HUES48 (cell line): Measurements from ENCODE around the gene NPRL2.
"Not testable (repeated sequence)": the region's sequence is repeated elsewhere in the genome, so short reads cannot be mapped to it uniquely, and the experiment has no call there.

Experiments used
- H3K27ac ChIP-seq: one replicate; pipeline ENCODE4 v1.7.0; 2013; ENCODE audit warnings: low read depth, low read length, inconsistent platforms
- H3K27me3 ChIP-seq: 2 replicates; pipeline ENCODE4 v1.6.1; 2013; ENCODE audit warnings: mild to moderate bottlenecking, low read length; ENCODE audit not compliant: control insufficient read depth, insufficient read depth
- H3K36me3 ChIP-seq: 2 replicates; pipeline ENCODE4 v1.6.1; 2013; ENCODE audit warnings: low read length; ENCODE audit not compliant: control insufficient read depth, insufficient read depth
- H3K4me1 ChIP-seq: 2 replicates; pipeline ENCODE4 v1.6.1; 2013; ENCODE audit warnings: mild to moderate bottlenecking, low read length; ENCODE audit not compliant: control insufficient read depth, insufficient read depth
- H3K4me3 ChIP-seq: 2 replicates; pipeline ENCODE4 v1.5.1; 2013; ENCODE audit warnings: mild to moderate bottlenecking, low read depth, low read length
- H3K9ac ChIP-seq: 2 replicates; pipeline ENCODE4 v1.6.1; 2013; ENCODE audit warnings: mild to moderate bottlenecking, low read depth, low read length, moderate library complexity
- H3K9me3 ChIP-seq: 2 replicates; pipeline ENCODE4 v1.6.1; 2013; ENCODE audit warnings: low read length; ENCODE audit not compliant: control insufficient read depth, insufficient read depth

NPRL2 gene

DNA sequence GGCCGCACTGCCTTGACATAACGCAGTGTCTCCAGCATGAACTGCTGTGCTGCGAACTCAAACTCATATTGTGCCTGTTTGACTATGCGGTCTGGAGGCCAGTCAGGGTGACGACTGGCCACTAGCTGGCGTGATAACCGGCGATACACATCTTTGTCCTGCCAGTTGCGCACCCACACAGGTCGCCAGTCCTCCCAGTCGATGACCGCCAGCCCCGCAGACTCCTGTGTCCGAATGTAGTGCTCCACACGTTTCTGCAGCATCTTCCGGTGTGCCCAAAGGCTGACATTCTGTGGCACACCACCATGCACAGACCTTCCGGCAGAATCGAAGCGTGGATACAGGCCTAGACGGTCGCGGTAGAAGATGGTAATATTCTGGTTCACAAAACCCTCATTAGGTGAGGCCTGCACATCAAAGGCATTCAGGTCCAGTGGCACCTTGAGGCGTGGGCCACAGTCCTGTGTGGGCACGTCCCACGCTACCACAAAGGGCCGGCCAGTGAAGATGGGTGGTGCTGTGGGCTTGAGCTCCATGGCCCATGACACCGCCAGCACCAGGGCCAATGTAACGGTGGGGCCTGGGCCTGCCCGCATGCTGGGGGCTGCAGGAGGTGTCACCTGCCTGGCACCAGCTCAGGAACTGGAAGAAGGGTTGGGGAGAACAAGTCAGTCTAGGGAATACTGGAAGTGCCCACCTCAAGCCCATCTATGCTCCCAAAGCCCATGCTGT lies 30.5 kb downstream of the NPRL2 start:
- no peaks in the 10 kb centered on the region for H3K27me3 ChIP-seq
- peak overlapping the region; percentile 97 for H3K4me3 ChIP-seq
- no peaks in the 10 kb centered on the region for H3K9me3 ChIP-seq
- H3K9ac ChIP-seq, result no peak overlapping the region
- peaks cover 40% of the 10 kb centered on the region for H3K36me3 ChIP-seq
- peaks cover 17% of the 10 kb centered on the region for H3K4me1 ChIP-seq
- peak overlapping the region; percentile 99 for H3K27ac ChIP-seq

DNA sequence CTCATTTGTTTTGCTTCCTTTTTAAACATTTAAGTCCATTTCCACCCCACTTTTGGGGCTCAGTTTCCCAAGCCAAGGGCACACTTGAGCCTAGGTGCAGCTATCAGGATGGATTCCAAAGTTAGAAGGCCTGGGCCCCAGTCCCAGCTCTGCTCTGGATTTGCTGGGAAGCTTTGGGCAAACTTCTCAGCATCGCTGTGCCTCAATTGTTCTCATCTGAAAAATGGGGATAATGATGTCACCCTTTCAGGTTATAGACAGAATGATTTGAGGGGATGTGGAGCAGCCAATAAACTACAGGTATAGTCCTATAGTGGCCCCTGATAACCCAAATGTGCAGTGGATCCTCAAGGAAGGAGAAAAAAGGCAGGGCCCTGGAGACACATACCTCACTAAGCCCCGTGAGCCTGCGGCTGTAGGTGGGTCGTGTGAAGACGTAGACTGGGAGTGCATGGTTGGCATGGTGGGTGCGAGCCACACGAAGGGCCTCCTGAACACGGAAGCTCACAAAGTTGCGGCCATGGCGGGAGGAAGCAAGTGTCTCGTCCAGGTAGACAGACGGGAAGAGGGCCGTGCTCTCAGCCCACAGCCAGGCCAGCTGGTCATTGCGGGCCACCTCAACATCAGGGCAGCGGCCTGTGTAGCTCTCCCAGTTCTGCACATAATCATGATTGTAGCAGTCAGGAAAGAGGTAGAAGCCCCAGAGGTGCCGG lies 31.2 kb downstream of the NPRL2 start:
- H3K27ac ChIP-seq, result no peak overlapping the region
- no peak overlapping the region for H3K9ac ChIP-seq
- peaks cover 17% of the 10 kb centered on the region for H3K4me1 ChIP-seq
- peaks cover 40% of the 10 kb centered on the region for H3K36me3 ChIP-seq
- H3K9me3 ChIP-seq, result no peaks in the 10 kb centered on the region
- H3K4me3 ChIP-seq, result no peak overlapping the region
- no peaks in the 10 kb centered on the region for H3K27me3 ChIP-seq

DNA sequence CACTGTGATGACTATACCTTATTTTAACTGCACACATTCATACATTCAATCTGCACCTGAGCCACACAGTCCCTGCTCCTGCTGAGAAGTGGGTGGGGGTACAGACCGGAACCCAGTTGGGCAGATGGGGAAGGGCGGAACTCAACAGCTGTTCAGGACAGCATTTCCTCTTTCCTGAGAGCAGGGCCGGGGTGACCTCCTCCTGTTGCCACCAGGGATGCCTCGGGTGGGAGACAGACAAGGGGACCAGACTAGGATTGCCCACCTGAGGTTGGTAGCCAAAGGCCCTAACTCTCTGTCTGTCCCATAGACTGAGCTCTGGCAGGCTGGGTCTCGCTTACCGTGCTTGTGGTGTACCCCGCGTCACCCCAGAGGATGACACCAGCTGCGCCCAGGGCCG lies 32.0 kb downstream of the NPRL2 start:
- H3K9me3 ChIP-seq, result no peaks in the 10 kb centered on the region
- no peak overlapping the region for H3K4me3 ChIP-seq
- no peaks in the 10 kb centered on the region for H3K27me3 ChIP-seq
- peaks cover 40% of the 10 kb centered on the region for H3K36me3 ChIP-seq
- H3K9ac ChIP-seq, result no peak overlapping the region
- no peak overlapping the region for H3K27ac ChIP-seq
- peaks cover 17% of the 10 kb centered on the region for H3K4me1 ChIP-seq

DNA sequence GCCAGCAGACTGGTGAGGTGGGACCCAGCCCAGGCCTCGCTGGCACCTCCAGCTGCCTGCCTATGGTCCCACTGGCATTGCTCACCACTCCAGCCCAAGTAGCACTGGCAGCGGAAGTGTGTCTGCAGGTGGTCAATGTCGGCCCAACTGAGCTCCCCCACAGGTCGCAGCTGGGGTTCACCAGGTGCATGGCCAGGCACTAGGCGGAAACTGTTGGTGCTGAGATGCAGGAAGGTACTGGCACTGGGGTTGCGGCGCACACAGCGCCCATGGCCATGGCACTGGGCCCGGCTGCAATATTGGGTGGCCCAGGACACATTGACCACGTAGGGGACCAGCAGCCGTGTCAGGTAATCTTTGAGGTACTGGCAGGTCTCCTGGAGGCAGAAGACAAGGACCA lies 32.4 kb downstream of the NPRL2 start:
- no peak overlapping the region for H3K4me3 ChIP-seq
- no peaks in the 10 kb centered on the region for H3K9me3 ChIP-seq
- H3K36me3 ChIP-seq, result peaks cover 40% of the 10 kb centered on the region
- no peaks in the 10 kb centered on the region for H3K27me3 ChIP-seq
- peaks cover 15% of the 10 kb centered on the region for H3K4me1 ChIP-seq
- H3K27ac ChIP-seq, result no peak overlapping the region
- no peak overlapping the region for H3K9ac ChIP-seq

DNA sequence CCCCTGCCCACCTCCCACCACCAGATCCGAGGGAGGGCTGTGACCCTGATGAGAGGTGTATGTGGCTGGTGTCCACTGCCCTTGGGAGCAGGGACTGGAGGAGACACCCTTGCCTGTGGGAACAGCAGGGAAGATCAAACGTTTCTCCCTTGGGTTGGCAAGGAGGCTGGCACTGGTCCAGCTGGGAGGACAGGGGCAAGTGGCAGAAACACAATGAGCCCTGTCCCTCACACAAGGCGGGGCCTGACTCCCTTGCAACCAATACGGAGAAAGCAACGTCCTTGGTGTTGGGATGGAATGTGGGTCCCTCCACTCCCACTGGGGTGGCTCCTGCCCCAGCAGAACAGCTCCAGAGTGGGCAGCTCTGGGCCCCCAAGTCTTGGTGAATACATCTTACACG lies 33.3 kb downstream of the NPRL2 start:
- Histone ChIP-seq H3K4me3 (no peak overlapping the region), H3K27me3 (no peaks in the 10 kb centered on the region), H3K9me3 (no peaks in the 10 kb centered on the region), H3K27ac (peak overlapping the region; percentile 5), H3K9ac (no peak overlapping the region), H3K4me1 (peaks cover 9% of the 10 kb centered on the region; the same call in 1 of the 2 replicates), H3K36me3 (peaks cover 40% of the 10 kb centered on the region)

DNA sequence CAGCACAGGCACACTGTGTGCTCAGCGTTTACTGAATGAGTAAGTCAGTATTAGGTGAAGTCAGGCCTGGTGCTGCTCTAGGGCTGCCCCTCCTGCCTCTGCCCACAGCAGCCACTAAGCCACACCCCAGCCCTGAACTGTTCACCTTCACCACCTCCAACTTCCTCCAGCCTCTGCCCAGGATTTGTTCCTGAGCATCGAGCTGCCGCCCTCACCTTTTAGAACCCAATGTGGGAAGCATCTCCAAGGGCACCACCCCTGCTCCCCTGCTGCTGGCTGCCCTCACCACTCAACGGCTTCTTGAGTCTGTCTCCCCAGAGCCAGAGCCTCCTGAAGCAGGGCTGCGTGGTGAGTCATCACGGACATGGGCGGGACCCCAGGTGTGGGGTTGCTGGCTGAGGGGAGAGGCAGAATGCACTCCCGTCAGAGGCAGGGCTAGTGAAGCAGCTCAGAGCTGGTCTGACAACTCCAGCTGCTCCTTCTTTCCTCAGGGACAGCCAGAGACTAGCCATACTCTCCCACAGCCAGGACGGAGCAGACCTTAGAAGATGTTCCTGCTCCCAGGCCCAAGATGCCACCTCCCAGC lies 33.8 kb downstream of the NPRL2 start:
- H3K36me3 ChIP-seq, result peaks cover 40% of the 10 kb centered on the region
- no peaks in the 10 kb centered on the region for H3K27me3 ChIP-seq
- H3K4me1 ChIP-seq, result peaks cover 9% of the 10 kb centered on the region; the same call in 1 of the 2 replicates
- no peak overlapping the region for H3K4me3 ChIP-seq
- H3K27ac ChIP-seq, result peak overlapping the region; percentile 5
- H3K9ac ChIP-seq, result no peak overlapping the region
- H3K9me3 ChIP-seq, result no peaks in the 10 kb centered on the region

DNA sequence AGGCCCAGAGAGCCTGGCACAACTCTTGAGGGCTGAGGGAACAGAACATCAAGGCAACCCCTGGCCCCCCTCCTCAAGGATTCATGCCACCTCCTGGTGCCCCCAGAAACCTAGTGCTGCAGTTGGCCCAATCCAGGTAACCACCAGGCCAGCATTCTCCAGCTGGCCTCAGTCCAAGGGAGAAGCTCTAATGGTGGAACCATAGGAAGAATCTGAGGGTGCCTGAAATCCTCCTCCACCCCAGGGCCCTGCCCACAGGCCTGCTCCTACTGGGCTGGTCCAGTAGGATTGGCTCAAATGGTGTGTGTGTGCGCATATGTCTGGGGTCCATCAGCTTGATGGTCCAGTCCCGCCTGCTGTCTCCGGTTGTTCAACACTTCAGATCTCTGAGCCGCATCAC lies 35.8 kb downstream of the NPRL2 start:
- Histone ChIP-seq H3K9ac (no peak overlapping the region), H3K36me3 (peaks cover 36% of the 10 kb centered on the region)

DNA sequence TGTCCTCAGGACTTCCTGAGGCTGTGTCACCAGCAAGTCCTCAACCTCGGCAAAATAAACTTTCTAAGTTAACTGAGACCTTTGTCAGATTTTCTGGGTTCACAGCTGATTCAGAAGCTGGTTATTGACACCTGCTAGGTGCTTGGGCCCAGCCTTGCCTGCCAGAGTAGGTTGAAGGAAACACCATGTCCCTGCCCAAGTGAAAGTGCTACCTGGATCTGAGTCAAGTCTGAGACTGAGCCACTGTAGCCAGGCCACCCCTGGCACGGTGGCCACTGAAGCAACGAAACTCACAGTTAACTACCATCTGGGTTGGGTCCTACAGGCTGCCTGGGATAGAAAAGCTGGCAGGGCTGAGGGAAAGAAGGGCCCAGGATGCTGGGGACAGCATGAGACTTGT lies 36.2 kb downstream of the NPRL2 start:
- Histone ChIP-seq H3K36me3 (peaks cover 31% of the 10 kb centered on the region), H3K4me1 (no peaks in the 10 kb centered on the region), H3K9me3 (no peaks in the 10 kb centered on the region), H3K27ac (no peak overlapping the region), H3K9ac (no peak overlapping the region), H3K4me3 (no peak overlapping the region), H3K27me3 (no peaks in the 10 kb centered on the region)

More for the DNA sequence above, 35.8 kb downstream of the NPRL2 start:
- no peaks in the 10 kb centered on the region for H3K27me3 ChIP-seq
- H3K9me3 ChIP-seq, result no peaks in the 10 kb centered on the region
- H3K4me1 ChIP-seq, result no peaks in the 10 kb centered on the region
- no peak overlapping the region for H3K27ac ChIP-seq
- H3K4me3 ChIP-seq, result no peak overlapping the region

DNA sequence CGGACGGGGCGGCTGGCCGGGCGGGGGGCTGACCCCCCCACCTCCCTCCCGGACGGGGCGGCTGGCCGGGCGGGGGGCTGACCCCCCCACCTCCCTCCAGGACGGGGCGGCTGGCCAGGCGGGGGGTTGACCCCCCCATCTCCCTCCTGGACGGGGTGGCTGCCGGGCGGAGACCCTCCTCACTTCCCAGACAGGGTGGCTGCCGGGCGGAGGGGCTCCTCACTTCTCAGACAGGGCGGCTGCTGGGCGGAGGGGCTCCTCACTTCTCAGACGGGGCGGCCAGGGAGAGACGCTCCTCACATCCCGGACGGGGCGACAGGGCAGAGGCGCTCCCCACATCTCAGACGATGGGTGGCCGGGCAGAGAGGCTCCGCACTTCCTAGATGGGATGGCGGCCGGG lies 38.5 kb downstream of the NPRL2 start:
- H3K9me3 ChIP-seq, H3K4me3 ChIP-seq, H3K9ac ChIP-seq, H3K27ac ChIP-seq, H3K27me3 ChIP-seq, H3K4me1 ChIP-seq, H3K36me3 ChIP-seq: not testable (repeated sequence)

DNA sequence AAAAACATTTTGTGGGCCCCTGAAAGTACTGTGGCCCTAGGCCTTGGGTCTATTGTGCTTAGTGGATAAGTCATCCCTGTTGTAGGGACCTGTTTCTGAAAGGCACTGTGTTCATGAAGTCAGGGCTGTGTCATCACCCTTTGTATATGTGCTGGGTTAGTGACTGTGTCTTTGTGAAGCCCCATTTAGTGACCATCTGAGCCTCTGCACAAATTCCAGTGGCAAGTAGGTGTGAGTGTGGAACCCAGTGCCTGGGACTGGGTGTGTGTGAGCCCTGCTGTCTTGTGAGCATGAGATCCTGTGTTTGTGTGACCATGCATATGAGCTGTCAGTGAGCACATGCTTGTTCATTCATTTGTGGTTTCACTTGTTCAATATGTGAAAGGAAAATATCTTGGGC lies 46.0 kb downstream of the NPRL2 start:
- peaks cover 4% of the 10 kb centered on the region; the same call in 1 of the 2 replicates for H3K4me1 ChIP-seq
- no peak overlapping the region for H3K27ac ChIP-seq
- no peaks in the 10 kb centered on the region for H3K27me3 ChIP-seq
- peaks cover 9% of the 10 kb centered on the region for H3K9me3 ChIP-seq
- no peaks in the 10 kb centered on the region for H3K36me3 ChIP-seq
- no peak overlapping the region for H3K4me3 ChIP-seq
- no peak overlapping the region for H3K9ac ChIP-seq
